GM23248 (cell line): ENCODE measurements around the gene PSAP. TPM values are rescaled to one million over a fixed set of nuclear protein-coding genes. Genes with fewer than 3 reads are reported as not detected.

ENCODE experiments used
- DNase-seq: peaks from one replicate; pipeline ENCODE4 v3.0.0-alpha.2; 2015
- H2AFZ ChIP-seq: fragments of 200-600 bp; sonication (generic); 2 replicates; pipeline ENCODE4 v1.6.1; 2016; ENCODE audit warnings: antibody characterized with exemption
- H3F3A ChIP-seq: fragments of 200-600 bp; sonication (generic); 2 replicates; pipeline ENCODE4 v1.6.1; 2016; ENCODE audit warnings: mild to moderate bottlenecking, antibody characterized with exemption, mixed run types; ENCODE audit not compliant: insufficient read depth
- H3K27ac ChIP-seq: fragments of 200-600 bp; sonication (generic); 2 replicates; pipeline ENCODE4 v1.5.1; 2016; ENCODE audit warnings: mild to moderate bottlenecking
- H3K27me3 ChIP-seq: fragments of 200-600 bp; sonication (generic); replicated peaks from 2 replicates; pipeline ENCODE4 v1.6.1; 2016; ENCODE audit warnings: mild to moderate bottlenecking; ENCODE audit not compliant: insufficient read depth
- H3K36me3 ChIP-seq: fragments of 200-600 bp; sonication (generic); 2 replicates; pipeline ENCODE4 v1.6.1; 2016; ENCODE audit warnings: low read depth, mild to moderate bottlenecking
- H3K4me1 ChIP-seq: fragments of 200-600 bp; sonication (generic); 2 replicates; pipeline ENCODE4 v1.6.1; 2016; ENCODE audit warnings: mild to moderate bottlenecking; ENCODE audit not compliant: insufficient read depth
- H3K4me2 ChIP-seq: fragments of 200-600 bp; sonication (generic); one replicate; pipeline ENCODE4 v1.6.1; 2016; ENCODE audit warnings: mild to moderate bottlenecking; ENCODE audit not compliant: unreplicated experiment
- H3K4me3 ChIP-seq: fragments of 200-600 bp; sonication (generic); 2 replicates; pipeline ENCODE4 v1.5.1; 2016; ENCODE audit warnings: mild to moderate bottlenecking
- H3K79me2 ChIP-seq: fragments of 200-600 bp; sonication (generic); 2 replicates; pipeline ENCODE4 v1.6.1; 2016; ENCODE audit warnings: mild to moderate bottlenecking; ENCODE audit not compliant: insufficient read depth
- H3K9ac ChIP-seq: fragments of 200-600 bp; sonication (generic); 2 replicates; pipeline ENCODE4 v1.6.1; 2016; ENCODE audit warnings: mild to moderate bottlenecking
- H3K9me2 ChIP-seq: fragments of 200-600 bp; sonication (generic); 2 replicates; pipeline ENCODE4 v1.6.1; 2016; ENCODE audit warnings: mixed run types, mild to moderate bottlenecking, moderate library complexity; ENCODE audit not compliant: insufficient read depth
- H3K9me3 ChIP-seq: fragments of 200-600 bp; sonication (generic); one replicate; pipeline ENCODE4 v1.6.1; 2017; ENCODE audit warnings: low read depth
- H4K20me1 ChIP-seq: fragments of 200-600 bp; sonication (generic); 2 replicates; pipeline ENCODE4 v1.6.0; 2016; ENCODE audit not compliant: insufficient read depth
- EZH2 ChIP-seq: fragments of 200-600 bp; sonication (generic); IDR thresholded peaks from 2 replicates; pipeline ENCODE4 v1.6.1; 2018; ENCODE audit warnings: antibody characterized with exemption, mild to moderate bottlenecking; ENCODE audit not compliant: insufficient read depth, poor library complexity, severe bottlenecking
- EZH2phosphoT487 ChIP-seq: fragments of 200-600 bp; sonication (generic); IDR thresholded peaks from 2 replicates; pipeline ENCODE4 v1.6.1; 2018; ENCODE audit warnings: antibody characterized with exemption, moderate library complexity, mild to moderate bottlenecking, low read depth; ENCODE audit not compliant: insufficient read depth
- WGBS, 2 experiments: methylation state at CpG; one replicate each; pipeline ENCODE4 v1.1.6; 2015 to 2017; ENCODE audit warnings: low lambda C conversion rate in 2 of 2, low coverage in 1 of 2; ENCODE audit errors: missing lambda C conversion rate in 2 of 2; 5-methylcytosine and 5-hydroxymethylcytosine counted together
- in situ Hi-C: fragments of 300-500 bp; cut with MboI; formaldehyde crosslinking; loops from 2 replicates; pipeline ENCODE4 v1.15.0; 2020
- polyA plus RNA-seq: library from polyadenylated mRNA; unstranded; fragments of >200 nt; fragmentation: Nextera tagmentation; extraction: Ambion mirVana; gene quantifications from 2 replicates; pipeline ENCODE4 v1.2.1, GENCODE V29; 2016
- total RNA-seq: library from RNA; depleted of rRNA; stranded (reverse); fragments of >200 nt; shearing (Covaris generic); gene quantifications from 2 replicates; pipeline ENCODE4 v1.2.3, GENCODE V29; 2014

The PSAP gene
- total and polyA plus RNA-seq, 2 experiments from 2014 or later, result 715 to 1,142 TPM

DNA sequence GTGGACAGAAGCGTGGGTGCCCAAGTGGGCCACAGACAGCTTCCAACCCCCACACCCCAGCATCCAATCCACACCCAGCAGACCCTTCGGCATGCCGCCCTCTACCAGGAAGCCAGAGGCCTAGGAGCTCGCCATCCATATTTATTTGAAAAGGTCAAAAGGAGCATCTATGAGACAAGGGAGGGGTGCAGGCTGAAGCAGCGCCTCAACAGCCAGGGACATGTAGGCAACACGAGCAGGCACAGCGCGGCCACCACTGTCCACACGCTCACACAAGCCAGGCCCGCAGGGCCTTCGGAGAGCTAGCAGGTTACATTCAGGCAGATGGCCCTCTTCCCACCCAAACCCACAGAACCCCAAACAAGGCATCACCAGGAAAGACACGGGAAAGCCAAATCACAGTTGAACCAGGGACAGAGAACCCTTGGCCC, 34.6 kb downstream of the PSAP start:
- peaks cover 35% of the 10 kb centered on the region; the same call in 1 of the 2 replicates for H3K36me3 ChIP-seq
- WGBS, 2 experiments, result 94% methylated on average over 12 of the region's 12 CpGs
- no peaks in the 10 kb centered on the region for H3F3A ChIP-seq
- TF ChIP-seq EZH2phosphoT487 (no peak), EZH2 (no peak)
- no peak for DNase-seq
- H4K20me1 ChIP-seq, result no peaks in the 10 kb centered on the region
- H3K9me3 ChIP-seq, result no peaks in the 10 kb centered on the region
- H2AFZ ChIP-seq, result no peak overlapping the region
- no peak overlapping the region for H3K4me2 ChIP-seq
- in situ Hi-C loops, result loop anchor here (10.0 kb wide), 1 partner anchor 492 kb away; no protein-coding TSS in a partner anchor
- H3K79me2 ChIP-seq, result no peaks in the 10 kb centered on the region
- no peak overlapping the region for H3K27ac ChIP-seq
- no peak overlapping the region for H3K9ac ChIP-seq
- H3K4me1 ChIP-seq, result no peaks in the 10 kb centered on the region
- H3K27me3 ChIP-seq, result no peaks in the 10 kb centered on the region
- no peak overlapping the region for H3K4me3 ChIP-seq
- H3K9me2 ChIP-seq, result no peaks in the 10 kb centered on the region

DNA sequence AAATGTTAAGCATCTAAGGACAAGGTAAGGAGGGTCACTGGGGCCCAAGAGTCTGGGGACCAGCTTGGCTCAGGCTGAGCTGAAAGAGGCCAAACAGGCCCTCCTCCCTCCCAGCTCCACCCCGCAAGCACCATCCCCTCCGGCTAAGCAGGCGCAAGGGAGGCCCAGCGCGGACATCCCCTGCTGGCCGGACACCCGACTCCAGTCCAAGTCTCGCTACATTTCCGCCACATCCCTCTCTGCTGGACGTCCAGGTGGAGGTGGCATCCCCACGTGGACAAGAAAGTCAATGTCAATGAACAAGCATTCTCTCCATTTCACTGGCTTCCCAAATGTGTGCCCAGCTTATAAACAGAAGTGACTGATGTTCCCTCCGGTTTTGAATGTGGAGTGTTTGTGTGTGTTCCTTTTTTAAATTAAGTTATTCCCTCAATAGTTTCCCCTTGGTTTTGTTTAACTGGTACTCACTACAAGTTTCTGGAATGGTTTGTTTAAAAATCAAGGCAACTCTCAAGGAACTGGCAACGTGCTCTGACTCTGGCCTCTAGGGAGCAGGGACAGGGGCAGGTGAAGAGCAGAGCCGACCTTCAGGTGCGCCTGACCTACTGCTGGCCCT, 35.4 kb downstream of the PSAP start:
- no peak for DNase-seq
- Histone ChIP-seq H3K9ac (no peak overlapping the region), H3K27ac (no peak overlapping the region), H3K4me2 (no peak overlapping the region), H3K79me2 (no peaks in the 10 kb centered on the region), H3K27me3 (no peaks in the 10 kb centered on the region), H3K36me3 (peaks cover 28% of the 10 kb centered on the region; the same call in 1 of the 2 replicates), H4K20me1 (no peaks in the 10 kb centered on the region), H3K9me2 (no peaks in the 10 kb centered on the region), H2AFZ (no peak overlapping the region), H3K4me1 (no peaks in the 10 kb centered on the region), H3K4me3 (no peak overlapping the region), H3K9me3 (no peaks in the 10 kb centered on the region), H3F3A (no peaks in the 10 kb centered on the region)
- 88 to 91% methylated on average over 15 of the region's 15 CpGs for WGBS, 2 experiments
- in situ Hi-C loops, result loop anchor here (10.0 kb wide), 1 partner anchor 491 kb away; no protein-coding TSS in a partner anchor
- no peak for TF ChIP-seq EZH2phosphoT487
- TF ChIP-seq EZH2, result no peak

- no peaks in the 10 kb centered on the region for H3K79me2 ChIP-seq
- H3K27ac ChIP-seq, result no peak overlapping the region
- H3K4me3 ChIP-seq, result no peak overlapping the region
- no peak for DNase-seq
- WGBS, 2 experiments, result 93% methylated on average over 26 of the region's 26 CpGs
- no peaks in the 10 kb centered on the region for H3F3A ChIP-seq
- TF ChIP-seq EZH2 (no peak), EZH2phosphoT487 (no peak)
- H3K27me3 ChIP-seq, result no peaks in the 10 kb centered on the region
- H3K9ac ChIP-seq, result no peak overlapping the region
- in situ Hi-C loops, result loop anchor here (10.0 kb wide), 1 partner anchor 490 kb away; no protein-coding TSS in a partner anchor
- no peaks in the 10 kb centered on the region for H4K20me1 ChIP-seq
- H3K9me3 ChIP-seq, result no peaks in the 10 kb centered on the region
- H2AFZ ChIP-seq, result no peak overlapping the region
- H3K36me3 ChIP-seq, result peaks cover 25% of the 10 kb centered on the region; the same call in 1 of the 2 replicates
- no peaks in the 10 kb centered on the region for H3K9me2 ChIP-seq
- H3K4me2 ChIP-seq, result no peak overlapping the region
- no peaks in the 10 kb centered on the region for H3K4me1 ChIP-seq
These were observed 36.1 kb downstream of the PSAP start for GRCh38 chr10:71814922-71815411.

GRCh38 chr10:71812913-71813590, 38.0 kb downstream of the PSAP start:
- no peaks in the 10 kb centered on the region for H3K4me1 ChIP-seq
- no peak for TF ChIP-seq EZH2phosphoT487
- TF ChIP-seq EZH2, result no peak
- H3K9me3 ChIP-seq, result no peaks in the 10 kb centered on the region
- H3F3A ChIP-seq, result no peaks in the 10 kb centered on the region
- no peak overlapping the region for H3K9ac ChIP-seq
- whole genome bisulfite sequencing, 2 experiments, result 42 to 48% methylated on average over 11 of the region's 11 CpGs
- no peak overlapping the region for H3K4me3 ChIP-seq
- no peak for DNase-seq
- no peaks in the 10 kb centered on the region for H3K27me3 ChIP-seq
- no peaks in the 10 kb centered on the region for H3K9me2 ChIP-seq
- no peak overlapping the region for H3K4me2 ChIP-seq
- H3K36me3 ChIP-seq, result peaks cover 13% of the 10 kb centered on the region; the same call in 1 of the 2 replicates
- H4K20me1 ChIP-seq, result no peaks in the 10 kb centered on the region
- in situ Hi-C loops, result loop anchor here (10.0 kb wide), 1 partner anchor 488 kb away; no protein-coding TSS in a partner anchor
- no peak overlapping the region for H2AFZ ChIP-seq
- H3K27ac ChIP-seq, result no peak overlapping the region
- H3K79me2 ChIP-seq, result no peaks in the 10 kb centered on the region
